EH (cell line): ENCODE data around the gene POLE4.
A peak's percentile ranks its signal among the peaks of the same experiment; 100 is the strongest.

Experiments used
- DNase-seq: peaks from one replicate; pipeline ENCODE4 v3.0.0-alpha.2; 2015; ENCODE audit warnings: low read depth

Gene POLE4

GRCh38 chr2:74991977-74992376 is 33.5 kb downstream of the POLE4 start:
- DNase-seq = peak; percentile 67

GRCh38 chr2:74999468-74999867 is 41.0 kb downstream of the POLE4 start:
- no peak for DNase-seq

- peak; percentile 18 for DNase-seq
Observed at GRCh38 chr2:75002007-75002406, 43.6 kb downstream of the POLE4 start.

- DNase-seq = no peak
Observed at GRCh38 chr2:75003276-75003675, 44.8 kb downstream of the POLE4 start.

- peak; percentile 21 for DNase-seq
Observed at GRCh38 chr2:75003773-75004172, 45.3 kb downstream of the POLE4 start.

- DNase-seq = no peak
Observed at GRCh38 chr2:75006041-75006440, 47.6 kb downstream of the POLE4 start.

GRCh38 chr2:75007061-75007460 is 48.6 kb downstream of the POLE4 start:
- peak; percentile 30 for DNase-seq

GRCh38 chr2:75007819-75008218 is 49.4 kb downstream of the POLE4 start:
- DNase-seq = no peak

GRCh38 chr2:75010571-75010970 is 52.1 kb downstream of the POLE4 start:
- DNase-seq = no peak

GRCh38 chr2:75012080-75012479 is 53.6 kb downstream of the POLE4 start:
- DNase-seq = peak; percentile 35

- DNase-seq = no peak
Observed at GRCh38 chr2:75018162-75018561, 59.7 kb downstream of the POLE4 start.
